Pulmonary artery endothelial cell (primary cell): ENCODE results near the gene LUC7L3. TPM values are rescaled to one million over a fixed set of nuclear protein-coding genes. Genes with fewer than 3 reads are reported as not detected.
"Not testable (repeated sequence)": the region's sequence is repeated elsewhere in the genome, so short reads cannot be mapped to it uniquely, and the experiment has no call there.

ENCODE experiments used
- DNase-seq: peaks from one replicate; pipeline ENCODE4 v3.0.0-alpha.2; 2011; ENCODE audit warnings: low read depth, low spot score
- total RNA-seq: library from RNA; depleted of rRNA; stranded (reverse); fragments of >200 nt; gene quantifications from 2 replicates; pipeline ENCODE4 v1.2.3, GENCODE V29; 2014

The LUC7L3 gene
- 18.1 and 27.9 TPM in 2 replicates for total RNA-seq

GRCh38 chr17:50719144-50719923, at the start of gene LUC7L3:
Gene LUC7L3, plus strand, starts transcription at chr17:50719603. Its CDS starts 130 bp downstream, at chr17:50719733.
- DNase-seq: peak; percentile 77

- DNase-seq: no peak
Observed at GRCh38 chr17:50672071-50672470, 47.3 kb upstream of the LUC7L3 start.

GRCh38 chr17:50672831-50673551, 46.4 kb upstream of the LUC7L3 start:
- no peak for DNase-seq

GRCh38 chr17:50675190-50675589, 44.2 kb upstream of the LUC7L3 start:
- DNase-seq: no peak

- DNase-seq: no peak
Observed at GRCh38 chr17:50675627-50676026, 43.8 kb upstream of the LUC7L3 start.

- no peak for DNase-seq
Observed at GRCh38 chr17:50676065-50676975, 43.1 kb upstream of the LUC7L3 start.

- no peak for DNase-seq
Observed at GRCh38 chr17:50677851-50678375, 41.5 kb upstream of the LUC7L3 start.

- DNase-seq: no peak
Observed at GRCh38 chr17:50679008-50679544, 40.3 kb upstream of the LUC7L3 start.

- no peak for DNase-seq
Observed at GRCh38 chr17:50680126-50680525, 39.3 kb upstream of the LUC7L3 start.

- not testable (repeated sequence) for DNase-seq
Observed at GRCh38 chr17:50680543-50681262, 38.7 kb upstream of the LUC7L3 start.

GRCh38 chr17:50681263-50682200, 37.9 kb upstream of the LUC7L3 start:
- peak; percentile 40 for DNase-seq

- no peak for DNase-seq
Observed at GRCh38 chr17:50682441-50682840, 37.0 kb upstream of the LUC7L3 start.

- no peak for DNase-seq
Observed at GRCh38 chr17:50682938-50683337, 36.5 kb upstream of the LUC7L3 start.

GRCh38 chr17:50683434-50684287, 35.7 kb upstream of the LUC7L3 start:
- DNase-seq: no peak

GRCh38 chr17:50684288-50684611, 35.2 kb upstream of the LUC7L3 start:
- DNase-seq: no peak

- no peak for DNase-seq
Observed at GRCh38 chr17:50684612-50685333, 34.6 kb upstream of the LUC7L3 start.

- no peak for DNase-seq
Observed at GRCh38 chr17:50685334-50685665, 34.1 kb upstream of the LUC7L3 start.
